Right lobe of liver (tissue), 6 donors: ENCODE results near the gene CHRNA3. TPM values are rescaled to one million over a fixed set of nuclear protein-coding genes. Genes with fewer than 3 reads are reported as not detected.

ENCODE experiments used
- ATAC-seq, 4 donors: fragments of 200-7000 bp; cut with Tn5 transposase; one replicate each; pipeline ENCODE4 v1.9.1; 2020; ENCODE audit warnings: mild to moderate bottlenecking in 4 of 4, moderate library complexity in 4 of 4
- DNase-seq, 3 donors: peaks; one replicate each; pipeline ENCODE4 v3.0.0-alpha.2; 2020
- H3K27ac ChIP-seq, 3 donors: fragments of 200-600 bp; one replicate each; pipeline ENCODE4 v1.8.0; 2022
- H3K27me3 ChIP-seq, 2 donors: fragments of 200-600 bp; one replicate each; pipeline ENCODE4 v1.8.0; 2022
- H3K36me3 ChIP-seq, 4 donors: fragments of 200-600 bp; sonication (generic) in 1 of 4; one replicate each; pipeline versions ENCODE4 v1.5.1 to v1.8.0; 2017 to 2022; ENCODE audit warnings: control low read depth in 1 of 4
- H3K4me1 ChIP-seq, 4 donors: fragments of 200-600 bp; sonication (generic) in 1 of 4; one replicate each; pipeline versions ENCODE4 v1.5.1 to v1.8.0; 2017 to 2022; ENCODE audit warnings: control low read depth in 1 of 4
- H3K4me3 ChIP-seq, 3 donors: fragments of 200-600 bp; one replicate each; pipeline ENCODE4 v1.8.0; 2022
- H3K9me3 ChIP-seq, 4 donors: fragments of 200-600 bp; sonication (generic) in 1 of 4; one replicate each; pipeline versions ENCODE4 v1.5.1 to v1.8.0; 2017 to 2022; ENCODE audit warnings: control low read depth in 1 of 4
- POLR2A ChIP-seq: fragments of 450-650 bp; IDR thresholded peaks from one replicate; pipeline ENCODE4 v1.6.1; 2017; ENCODE audit warnings: antibody characterized with exemption, mild to moderate bottlenecking
- WGBS: methylation state at CpG from one replicate; pipeline ENCODE4 v1.1.6; 2018; ENCODE audit warnings: low coverage, low lambda C conversion rate; ENCODE audit not compliant: insufficient coverage; ENCODE audit errors: missing lambda C conversion rate; 5-methylcytosine and 5-hydroxymethylcytosine counted together
- intact Hi-C, 2 donors: fragments of 100-400 bp; cut with DNase I; formaldehyde crosslinking; loops; one replicate each; pipeline versions ENCODE4 v1.11.2 to v1.14.1; 2022
- total RNA-seq, 6 experiments: library from RNA; depleted of rRNA in 2 of 6; stranded (reverse); fragments of >200 nt in 2 of 6; fragmentation: NEBNext Ultra II Directional in 3 of 6; extraction: Animal tissue kit (Norgen Biotek cat#: 25700) in 3 of 6; gene quantifications; one replicate each; pipeline versions ENCODE4 v1.1.0 to v1.2.4, GENCODE V29; 2016 to 2023
- TF ChIP-seq, protein P1 (sequence below), 4 donors: fragments of 200-600 bp in 3 of 4; fragments of 450-650 bp in 1 of 4; IDR thresholded peaks; one replicate each; pipeline versions ENCODE4 v1.5.1 to v1.8.0; 2016 to 2022; ENCODE audit warnings: antibody characterized with exemption in 4 of 4, mild to moderate bottlenecking in 2 of 4
- donor health status: DM: no; HTN: yes; CAD: no.
- donor health status: DM: no; HTN: no; CAD: no.
- donor health status: DM: no; HTN: no; CAD: no.
- donor health status: DM: no; HTN: yes; CAD: no.
- donor health status: DM: no; HTN: yes; CAD: no.

Gene CHRNA3
- total RNA-seq, 6 experiments from 2014 or later: not detected

DNA sequence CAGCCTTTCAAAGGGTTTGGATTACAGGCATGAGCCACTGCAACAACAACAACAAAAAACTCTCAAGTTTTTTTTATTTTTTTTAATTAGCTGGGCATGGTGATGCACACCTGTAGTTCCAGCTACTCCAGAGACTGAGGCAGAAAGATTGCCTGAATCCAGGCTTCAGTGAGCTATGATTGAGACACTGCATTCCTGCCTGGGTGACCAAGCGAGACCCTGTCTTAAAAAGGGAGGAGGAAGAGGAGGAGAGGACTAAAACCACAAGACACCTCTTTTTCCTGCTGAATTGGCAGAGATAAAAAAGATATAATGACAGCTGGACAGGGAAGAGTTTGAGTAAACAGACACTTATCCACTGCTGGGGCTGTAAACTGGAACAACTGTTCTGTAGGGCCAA lies 42.9 kb upstream of the CHRNA3 start:
- no peak for ATAC-seq
- TF ChIP-seq POLR2A: no peak
- TF ChIP-seq, protein P1, sequence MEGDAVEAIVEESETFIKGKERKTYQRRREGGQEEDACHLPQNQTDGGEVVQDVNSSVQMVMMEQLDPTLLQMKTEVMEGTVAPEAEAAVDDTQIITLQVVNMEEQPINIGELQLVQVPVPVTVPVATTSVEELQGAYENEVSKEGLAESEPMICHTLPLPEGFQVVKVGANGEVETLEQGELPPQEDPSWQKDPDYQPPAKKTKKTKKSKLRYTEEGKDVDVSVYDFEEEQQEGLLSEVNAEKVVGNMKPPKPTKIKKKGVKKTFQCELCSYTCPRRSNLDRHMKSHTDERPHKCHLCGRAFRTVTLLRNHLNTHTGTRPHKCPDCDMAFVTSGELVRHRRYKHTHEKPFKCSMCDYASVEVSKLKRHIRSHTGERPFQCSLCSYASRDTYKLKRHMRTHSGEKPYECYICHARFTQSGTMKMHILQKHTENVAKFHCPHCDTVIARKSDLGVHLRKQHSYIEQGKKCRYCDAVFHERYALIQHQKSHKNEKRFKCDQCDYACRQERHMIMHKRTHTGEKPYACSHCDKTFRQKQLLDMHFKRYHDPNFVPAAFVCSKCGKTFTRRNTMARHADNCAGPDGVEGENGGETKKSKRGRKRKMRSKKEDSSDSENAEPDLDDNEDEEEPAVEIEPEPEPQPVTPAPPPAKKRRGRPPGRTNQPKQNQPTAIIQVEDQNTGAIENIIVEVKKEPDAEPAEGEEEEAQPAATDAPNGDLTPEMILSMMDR (IDR thresholded peaks at IDR 0.05): no peak
- no peaks in the 10 kb centered on the region for H3K9me3 ChIP-seq
- DNase-seq: no peak
- intact Hi-C loops: no loop called here
- no peak overlapping the region for H3K4me3 ChIP-seq
- no peaks in the 10 kb centered on the region for H3K36me3 ChIP-seq
- no peak overlapping the region for H3K27ac ChIP-seq
- H3K4me1 ChIP-seq: no peaks in the 10 kb centered on the region
- WGBS: 57% methylated on average over 1 of the region's 1 CpG
- H3K27me3 ChIP-seq: no peaks in the 10 kb centered on the region

DNA sequence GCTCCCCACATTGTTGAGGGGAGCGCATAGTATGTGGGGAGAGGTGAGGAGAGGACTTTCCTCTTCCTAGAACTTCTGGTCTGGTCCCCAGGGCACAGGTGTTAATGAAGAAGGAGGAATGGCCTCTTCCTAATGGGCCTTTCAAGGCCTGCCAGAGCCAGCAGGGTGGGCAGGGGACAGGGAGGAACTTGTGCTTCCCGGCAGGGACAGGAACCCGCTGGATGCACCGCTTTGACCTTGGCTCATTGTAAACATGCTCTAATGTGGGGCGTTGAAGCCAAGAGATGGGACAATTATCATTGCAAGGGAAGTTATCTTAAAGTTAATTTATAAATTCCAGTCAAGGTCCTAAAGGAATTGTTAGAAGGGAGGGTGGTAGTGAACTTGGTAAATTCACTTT lies 41.2 kb upstream of the CHRNA3 start:
- intact Hi-C loops: no loop called here
- H3K36me3 ChIP-seq: no peaks in the 10 kb centered on the region
- WGBS: 48% methylated on average over 4 of the region's 5 CpGs
- no peak for TF ChIP-seq POLR2A
- TF ChIP-seq, protein P1 (IDR thresholded peaks at IDR 0.05): no peak
- H3K9me3 ChIP-seq: no peaks in the 10 kb centered on the region
- H3K4me3 ChIP-seq: no peak overlapping the region
- no peak for ATAC-seq
- no peak overlapping the region for H3K27ac ChIP-seq
- no peaks in the 10 kb centered on the region for H3K4me1 ChIP-seq
- no peak for DNase-seq
- H3K27me3 ChIP-seq: no peaks in the 10 kb centered on the region

DNA sequence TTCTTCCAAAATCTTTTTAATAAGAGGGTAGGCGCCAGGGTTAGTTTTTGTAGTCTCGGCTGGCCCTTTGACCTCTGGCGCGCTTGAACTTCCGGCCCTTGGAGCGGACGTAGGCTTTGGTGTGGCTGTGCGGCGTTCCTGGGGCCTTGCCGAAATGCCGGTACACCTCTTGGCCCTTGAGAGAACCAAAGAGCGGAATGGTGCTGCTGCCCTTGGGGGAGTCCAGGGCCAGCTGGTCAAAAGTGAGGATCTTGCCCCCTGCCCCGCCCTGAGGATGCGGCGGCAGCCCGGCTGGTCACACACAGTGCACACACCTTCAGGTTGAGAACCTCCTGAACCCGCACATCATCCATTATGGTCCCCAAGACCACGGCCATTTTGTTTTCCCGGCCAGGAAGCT lies 40.2 kb upstream of the CHRNA3 start:
- ATAC-seq (no peak), DNase-seq (no peak)
- Histone ChIP-seq H3K9me3 (no peaks in the 10 kb centered on the region), H3K27me3 (no peaks in the 10 kb centered on the region), H3K27ac (no peak overlapping the region), H3K36me3 (no peaks in the 10 kb centered on the region), H3K4me3 (no peak overlapping the region), H3K4me1 (no peaks in the 10 kb centered on the region)
- intact Hi-C loops: no loop called here
- WGBS: 95% methylated on average over 4 of the region's 19 CpGs
- TF ChIP-seq, protein P1 (IDR thresholded peaks at IDR 0.05): no peak
- no peak for TF ChIP-seq POLR2A

DNA sequence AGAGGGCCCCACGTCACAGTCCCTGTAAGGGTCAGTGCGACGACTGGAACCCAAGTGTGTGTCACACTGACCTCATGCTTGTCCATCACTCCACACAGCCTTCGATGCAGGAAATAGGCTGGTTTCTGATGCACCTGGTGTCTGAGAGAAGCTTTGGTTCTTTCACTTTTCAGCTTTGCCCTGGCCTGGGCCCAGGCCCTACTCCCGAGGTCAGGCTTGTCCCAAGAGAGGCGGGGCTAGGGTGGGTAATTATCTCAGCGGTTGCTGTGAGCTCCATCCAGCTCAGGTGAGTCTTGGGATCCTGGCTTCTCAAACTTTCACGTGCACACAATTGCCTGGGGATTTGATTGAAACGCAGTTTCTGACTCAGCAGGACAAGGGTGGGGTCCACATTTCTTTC lies 39.8 kb upstream of the CHRNA3 start:
- Histone ChIP-seq H3K27ac (no peak overlapping the region), H3K36me3 (no peaks in the 10 kb centered on the region), H3K4me1 (no peaks in the 10 kb centered on the region), H3K27me3 (no peaks in the 10 kb centered on the region), H3K9me3 (no peaks in the 10 kb centered on the region), H3K4me3 (no peak overlapping the region)
- intact Hi-C loops: no loop called here
- 68% methylated on average over 6 of the region's 9 CpGs for WGBS
- TF ChIP-seq, protein P1 (IDR thresholded peaks at IDR 0.05): no peak
- TF ChIP-seq POLR2A: no peak
- DNase-seq (no peak), ATAC-seq (no peak)

DNA sequence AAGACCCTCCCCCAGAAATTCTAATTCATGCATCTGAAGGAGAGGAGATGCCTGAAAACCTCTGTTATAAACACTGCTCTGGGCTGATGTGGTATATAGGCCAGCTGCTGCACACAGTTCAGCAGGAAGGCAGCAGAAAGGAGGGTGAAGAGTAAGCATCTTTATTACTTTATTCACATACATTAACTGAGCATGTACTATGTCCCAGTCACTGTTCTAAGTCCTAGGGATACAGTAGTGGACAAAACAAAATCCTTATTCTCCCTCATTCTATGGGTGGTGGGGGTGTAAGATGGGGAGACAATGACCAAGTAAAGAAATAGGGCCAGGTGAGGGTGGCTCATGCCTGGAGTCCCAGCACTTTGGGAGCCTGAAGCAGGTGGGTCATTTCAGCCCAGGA lies 38.0 kb upstream of the CHRNA3 start:
- TF ChIP-seq, protein P1 (IDR thresholded peaks at IDR 0.05): no peak
- TF ChIP-seq POLR2A: no peak
- DNase-seq (no peak), ATAC-seq (no peak)
- Histone ChIP-seq H3K27me3 (no peaks in the 10 kb centered on the region), H3K4me3 (no peak overlapping the region), H3K36me3 (no peaks in the 10 kb centered on the region), H3K9me3 (no peaks in the 10 kb centered on the region), H3K4me1 (no peaks in the 10 kb centered on the region), H3K27ac (no peak overlapping the region)
- intact Hi-C loops: no loop called here
